Measurements from ENCODE around the gene CAV1.
"Not testable (repeated sequence)": the region's sequence is repeated elsewhere in the genome, so short reads cannot be mapped to it uniquely, and the experiment has no call there.

Gene CAV1

DNA sequence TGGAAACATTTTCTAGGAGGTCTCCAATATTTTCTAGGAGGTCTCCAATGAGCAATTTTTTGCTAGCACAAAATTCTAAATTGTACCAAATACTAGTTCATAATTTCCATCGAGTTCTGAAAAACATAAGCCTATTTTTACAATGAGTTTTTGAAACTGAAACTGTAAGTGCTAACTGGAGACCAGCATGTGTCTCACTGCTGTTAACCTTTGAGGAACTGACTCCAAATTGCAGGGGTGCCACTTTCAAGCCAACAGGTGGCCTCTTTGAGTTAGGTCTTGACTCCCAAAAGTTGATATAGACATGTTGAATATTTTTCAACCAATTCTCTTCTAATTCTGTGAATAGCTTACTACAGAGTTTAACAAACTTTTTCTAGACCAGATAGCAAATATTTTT, 58.8 kb downstream of the CAV1 start:
- FAIRE-seq, result no peak

DNA sequence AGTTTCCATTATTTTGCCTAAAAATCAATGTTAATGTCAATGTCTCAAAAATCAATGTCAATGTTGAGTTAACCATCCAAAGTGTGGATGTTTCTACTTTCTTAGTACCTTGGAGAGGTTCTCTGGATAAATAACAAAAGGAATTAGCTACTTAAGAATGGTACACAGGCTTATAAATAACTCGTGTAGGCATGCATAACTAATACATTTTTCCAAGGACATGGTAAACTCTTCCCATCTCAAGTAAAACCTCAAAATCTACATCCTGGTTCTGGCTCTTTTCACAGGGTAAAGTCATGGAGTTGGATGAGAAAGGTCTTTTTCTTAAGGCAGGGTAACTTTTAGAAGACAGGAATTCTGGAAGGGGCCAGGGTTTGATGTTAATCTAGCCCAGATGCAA, 59.9 kb downstream of the CAV1 start:
- FAIRE-seq, result no peak

DNA sequence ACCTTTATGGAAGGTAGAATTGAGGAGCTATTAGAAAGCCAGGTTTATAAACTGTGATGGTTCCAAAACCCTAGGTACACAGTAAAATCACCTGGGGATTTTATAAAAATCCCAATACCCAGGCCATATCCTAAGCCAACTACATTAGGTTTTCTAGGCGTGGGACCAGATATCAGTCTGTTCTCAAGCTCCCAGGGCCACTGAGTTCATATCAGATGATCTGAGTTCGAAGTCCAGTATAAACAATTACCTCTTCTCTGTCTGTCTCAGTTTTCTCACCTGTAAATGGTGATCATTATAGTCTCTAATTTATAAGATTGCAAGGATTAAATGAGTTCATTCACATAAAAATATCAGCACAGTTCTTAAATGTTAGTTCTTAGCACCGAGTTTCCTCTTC, 60.6 kb downstream of the CAV1 start:
- no peak for FAIRE-seq

DNA sequence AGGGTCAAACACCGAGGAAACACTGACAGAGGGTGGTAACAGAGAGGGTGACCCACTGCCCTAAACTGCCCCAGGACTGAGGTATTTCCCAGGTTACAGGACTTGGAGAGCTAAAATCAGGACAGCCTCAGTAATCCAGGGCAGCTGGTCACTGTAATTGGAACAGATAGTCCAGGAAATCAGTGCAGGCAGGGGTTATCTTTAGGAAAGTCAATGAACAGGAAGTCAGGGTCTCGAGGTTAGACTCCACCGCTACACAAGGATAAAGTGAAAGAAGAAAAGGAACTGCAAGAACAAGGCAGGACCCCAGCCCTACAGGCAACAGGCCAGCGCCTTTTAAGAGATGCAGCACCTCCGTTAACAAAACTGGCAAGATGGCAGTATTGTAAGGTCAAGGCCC, 61.1 kb downstream of the CAV1 start:
- no peak for FAIRE-seq

DNA sequence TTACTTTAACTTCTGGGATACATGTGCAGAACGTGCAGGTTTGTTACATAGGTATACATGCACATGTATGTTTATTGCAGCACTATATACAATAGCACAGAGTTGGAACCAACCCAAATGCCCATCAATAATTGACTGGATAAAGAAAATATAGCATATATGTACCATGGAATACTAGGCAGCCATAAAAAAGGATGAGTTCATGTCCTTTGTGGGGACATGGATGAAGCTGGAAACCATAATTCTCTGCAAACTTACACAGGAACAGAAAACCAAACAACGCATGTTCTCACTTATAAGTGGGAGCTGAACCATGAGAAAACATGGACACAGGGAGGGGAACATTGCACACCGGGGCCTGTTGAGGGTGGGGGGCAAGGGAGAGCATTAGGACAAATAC, 62.4 kb downstream of the CAV1 start:
- not testable (repeated sequence) for FAIRE-seq

DNA sequence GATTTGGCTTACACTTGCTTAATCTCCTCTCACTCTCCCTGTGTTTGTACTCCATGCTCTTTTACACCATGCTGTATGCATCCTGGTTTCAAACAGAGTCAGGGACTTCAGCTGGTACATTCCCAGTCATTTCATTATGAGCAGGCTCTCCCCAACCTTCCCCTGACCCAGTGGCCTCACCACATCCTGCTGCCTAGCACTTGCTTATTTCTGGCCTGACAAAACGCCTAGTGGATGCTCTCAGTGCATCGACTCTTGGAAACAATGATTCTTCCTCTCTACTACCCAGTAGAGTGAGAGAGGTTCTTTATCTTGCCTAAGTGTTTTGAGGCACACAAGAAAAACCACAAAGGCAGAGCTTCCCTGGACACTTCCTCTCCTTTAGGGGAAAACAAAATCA, 63.4 kb downstream of the CAV1 start:
- FAIRE-seq, result no peak

DNA sequence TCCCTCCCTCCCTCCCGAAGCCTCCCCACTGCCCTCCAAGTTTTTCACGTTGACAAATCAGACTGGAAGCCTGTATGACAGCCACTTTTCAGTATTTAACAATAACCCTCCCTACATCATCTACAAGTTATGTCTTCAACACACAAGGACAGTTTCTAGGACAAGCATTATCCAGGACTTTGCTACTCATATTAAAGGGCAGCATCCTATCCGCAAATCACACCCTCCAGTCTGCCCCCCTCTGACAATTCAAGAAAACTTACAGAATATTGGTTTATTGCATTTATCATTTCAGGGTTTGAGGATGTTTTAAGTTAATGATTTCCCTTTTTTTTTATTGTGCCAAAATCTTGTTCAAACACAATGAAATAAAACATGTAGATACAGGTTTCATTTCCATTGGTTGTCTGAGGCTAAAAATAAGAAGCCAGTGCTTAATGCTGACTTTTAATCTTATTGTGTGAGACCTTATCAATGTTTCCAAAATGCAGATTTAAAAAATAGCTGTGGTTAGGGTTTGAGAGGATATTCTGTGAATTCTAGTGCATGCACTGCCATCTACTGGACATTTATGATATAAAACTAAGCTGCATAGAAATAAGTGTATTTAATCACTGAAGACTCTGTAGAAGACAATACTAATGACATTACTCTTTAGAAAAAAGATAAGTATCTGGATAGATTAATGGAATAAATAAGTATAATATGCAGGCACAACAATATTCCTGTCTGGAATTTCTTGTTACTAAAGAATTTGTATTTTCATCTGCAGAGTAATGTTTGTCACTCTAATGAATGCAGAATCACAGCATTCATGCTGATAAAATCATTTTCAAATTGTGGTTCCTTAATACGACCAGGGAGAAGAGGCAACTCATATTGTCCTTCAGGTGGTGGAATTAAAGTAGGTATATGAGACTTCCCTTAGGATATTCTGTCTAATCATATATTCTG, 64.1 kb downstream of the CAV1 start:
- FAIRE-seq, result peak; percentile 98

DNA sequence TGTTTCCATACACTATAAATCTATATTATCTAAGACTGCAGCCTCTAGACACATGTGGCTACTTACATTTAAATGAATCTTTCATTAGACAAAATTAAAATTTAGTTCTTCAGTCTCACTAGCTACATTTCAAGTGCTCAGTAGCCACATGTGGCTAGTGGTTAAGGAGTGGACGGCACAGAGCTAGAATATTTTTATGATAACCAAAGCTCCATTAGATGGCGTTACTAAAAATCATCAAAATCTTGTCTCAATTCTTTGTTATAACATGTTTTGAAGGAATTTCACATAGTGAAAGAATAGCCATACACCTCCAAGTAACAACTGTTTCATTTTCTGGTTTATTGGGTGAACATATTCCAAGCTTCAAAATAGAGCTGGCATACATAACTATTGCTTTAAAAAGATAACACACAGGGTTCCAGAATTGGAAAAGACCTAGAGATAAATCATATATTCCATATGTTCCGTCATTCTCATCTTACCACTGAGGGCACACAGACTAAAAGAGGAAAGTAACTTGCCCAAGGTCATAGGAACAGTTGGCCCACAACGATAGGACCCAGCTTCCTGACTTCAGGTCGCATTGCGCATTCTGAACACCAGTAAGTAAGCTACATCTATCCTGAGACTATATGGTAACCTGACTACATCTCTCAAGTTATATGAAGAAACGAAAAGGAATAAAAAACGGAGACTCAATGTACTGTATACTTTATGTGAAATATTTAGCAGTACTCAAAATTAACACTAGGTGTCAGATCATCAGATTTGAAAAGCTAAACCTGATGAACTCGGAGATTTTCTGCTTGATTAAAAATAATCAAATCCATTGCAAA, 66.6 kb downstream of the CAV1 start:
- peak; percentile 97 for FAIRE-seq

DNA sequence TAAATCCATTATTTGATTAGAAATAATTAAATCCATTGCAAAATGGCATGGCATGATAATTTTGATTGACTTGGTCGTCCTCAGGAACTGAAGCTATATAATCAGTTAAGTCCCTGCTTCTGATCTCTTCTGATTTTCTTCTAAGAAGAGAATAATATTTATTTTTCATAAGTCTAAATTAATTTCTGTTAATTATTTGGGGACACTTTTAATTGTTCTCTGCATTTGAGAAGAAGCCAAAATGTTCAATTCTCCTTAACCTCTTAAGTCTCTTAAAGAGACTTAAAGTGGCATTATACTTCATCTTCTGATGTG, 67.2 kb downstream of the CAV1 start:
- no peak for FAIRE-seq

DNA sequence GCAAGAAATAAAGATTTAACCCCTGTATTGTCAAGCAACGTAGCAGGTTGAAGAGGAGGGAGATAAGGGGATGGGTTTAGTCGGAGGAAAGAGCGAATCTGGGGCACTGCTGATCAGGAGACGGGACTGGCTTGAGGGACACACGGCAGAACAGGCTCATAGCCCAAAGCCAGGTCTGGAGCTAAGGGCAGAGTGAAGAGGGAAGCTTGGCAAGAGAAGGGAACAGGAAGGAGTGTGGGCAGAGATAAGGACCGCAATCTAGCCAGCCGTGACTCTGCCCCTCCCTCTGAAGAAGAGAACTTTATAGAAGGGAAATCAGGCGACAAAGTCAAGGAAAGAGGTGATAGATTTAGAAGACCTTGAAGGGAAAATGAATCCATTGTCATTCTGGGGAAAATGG, 67.6 kb downstream of the CAV1 start:
- no peak for FAIRE-seq

DNA sequence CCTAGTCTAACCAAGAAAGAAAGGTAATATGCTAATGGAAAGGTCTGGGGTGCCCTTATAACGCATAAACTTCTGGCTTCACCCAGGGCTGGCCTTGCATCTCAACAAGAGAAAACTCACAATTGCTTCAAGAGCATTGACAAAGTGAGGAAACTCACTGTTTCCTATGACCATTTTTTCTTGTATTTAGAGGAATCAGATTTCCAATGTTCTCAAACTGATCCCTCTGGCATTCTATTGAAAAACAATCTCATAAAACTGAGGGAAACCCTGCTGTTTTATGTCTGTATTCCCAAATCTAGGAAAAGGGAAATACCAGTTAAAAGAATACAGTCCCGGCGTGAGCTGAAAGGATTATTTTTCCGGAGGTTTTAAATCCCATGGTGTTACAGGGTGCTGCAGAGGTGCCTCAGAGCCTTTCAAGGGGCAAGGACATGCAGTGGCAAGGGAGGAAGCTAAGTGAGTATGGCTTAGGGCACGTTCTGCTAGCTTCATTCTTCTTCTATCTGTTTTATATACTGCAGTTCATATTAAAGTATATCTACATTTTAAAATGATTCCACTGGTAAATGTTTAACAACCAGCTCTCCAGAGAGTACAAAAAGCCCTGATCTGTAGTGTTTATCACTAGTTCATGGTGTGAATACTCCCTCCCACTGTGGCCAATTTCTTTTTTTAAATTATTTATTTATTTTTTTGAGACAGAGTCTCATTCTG, 68.7 kb downstream of the CAV1 start:
- FAIRE-seq, result no peak

DNA sequence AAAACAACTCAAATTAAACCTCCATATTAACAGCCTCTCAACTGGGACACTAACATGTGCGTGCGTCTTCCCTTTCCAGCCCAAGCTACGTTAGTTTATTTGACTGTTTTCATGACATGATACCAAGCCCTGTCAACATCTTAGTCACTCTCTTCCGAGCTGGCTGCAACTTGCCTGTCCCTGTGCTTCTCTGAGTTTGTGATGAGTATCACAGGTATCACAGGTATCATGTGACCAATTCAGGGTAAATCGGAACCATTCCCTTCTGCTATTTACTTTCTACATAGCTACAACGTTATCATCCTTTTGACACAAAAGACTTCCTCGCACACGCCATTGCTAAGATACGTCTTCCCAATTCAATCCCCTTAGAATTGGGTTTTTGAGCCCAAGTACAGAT, 70.2 kb downstream of the CAV1 start:
- no peak for FAIRE-seq

DNA sequence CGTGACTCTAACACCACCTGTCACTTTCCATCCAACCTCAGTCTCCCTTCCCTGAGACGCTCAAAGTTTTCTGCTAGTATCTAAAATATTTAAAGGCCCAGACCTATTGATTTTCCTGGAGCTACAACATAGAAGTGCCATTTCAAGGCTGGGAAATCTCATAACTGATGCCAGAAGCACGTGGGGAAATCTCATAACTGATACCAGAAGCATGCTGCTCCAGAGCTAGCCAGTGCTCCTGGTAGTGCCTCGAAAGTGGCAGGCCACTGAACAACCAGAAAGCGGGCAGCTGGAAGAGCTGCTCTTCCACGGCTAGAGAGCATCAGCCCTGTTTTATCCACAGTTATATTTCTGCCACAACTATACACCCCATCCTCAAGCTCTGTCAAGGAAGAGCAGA, 72.5 kb downstream of the CAV1 start:
- no peak for FAIRE-seq

DNA sequence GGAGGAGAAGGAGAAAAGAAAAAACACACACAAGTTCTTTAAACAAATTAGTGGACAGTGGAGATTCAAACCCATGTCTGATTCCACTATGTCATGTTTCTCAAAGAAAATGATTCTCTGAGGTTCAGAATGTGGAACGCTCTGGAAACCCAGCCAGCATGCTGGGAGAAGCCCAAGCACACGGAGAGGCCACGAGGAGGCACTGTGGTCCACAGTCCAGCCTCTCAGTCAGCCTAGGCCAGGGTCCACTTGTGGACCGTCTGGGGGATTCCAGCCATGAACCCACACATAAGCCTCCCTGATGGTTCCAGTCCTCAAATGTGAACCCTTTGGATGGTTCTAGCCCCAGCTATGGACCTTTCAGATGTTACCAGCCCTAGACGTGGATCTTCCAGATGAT, 73.4 kb downstream of the CAV1 start:
- FAIRE-seq, result no peak

DNA sequence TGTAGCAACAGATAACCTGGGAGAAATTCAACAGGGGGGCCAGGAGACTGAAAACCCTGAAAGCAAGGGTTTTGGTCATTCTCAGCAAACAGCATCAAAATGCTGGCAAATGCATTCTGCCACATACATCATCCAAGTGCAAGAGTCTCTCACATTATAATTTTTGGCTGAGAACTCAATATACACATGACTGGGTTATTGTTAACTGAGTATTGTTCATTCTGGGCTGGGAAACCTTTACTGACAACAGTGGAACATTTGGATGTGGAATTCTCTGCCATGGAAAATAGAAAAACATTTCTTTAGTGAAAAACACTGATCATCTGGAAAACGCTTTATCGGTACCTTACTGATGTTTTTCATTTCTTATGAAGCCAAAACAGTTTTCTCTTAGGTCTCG, 74.0 kb downstream of the CAV1 start:
- no peak for FAIRE-seq

DNA sequence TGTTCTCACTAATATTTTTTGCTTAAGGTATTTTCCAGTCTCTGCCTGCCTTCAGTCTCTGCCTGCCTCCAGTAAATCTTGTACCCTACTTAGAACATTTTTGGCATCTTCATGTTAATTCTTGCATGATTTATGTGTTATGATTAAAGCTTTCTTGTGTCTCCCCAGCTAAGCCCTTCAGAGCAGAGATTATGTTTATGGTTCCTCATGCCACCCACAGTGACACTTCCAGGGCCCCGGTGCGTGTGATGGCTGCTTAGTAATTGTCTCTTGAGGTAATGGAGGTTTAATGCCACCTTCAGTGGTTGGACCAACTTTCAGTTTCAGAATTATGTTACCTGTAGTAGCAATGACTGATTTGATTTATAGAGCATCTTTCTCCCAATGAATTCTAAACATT, 76.6 kb downstream of the CAV1 start:
- FAIRE-seq, result no peak

DNA sequence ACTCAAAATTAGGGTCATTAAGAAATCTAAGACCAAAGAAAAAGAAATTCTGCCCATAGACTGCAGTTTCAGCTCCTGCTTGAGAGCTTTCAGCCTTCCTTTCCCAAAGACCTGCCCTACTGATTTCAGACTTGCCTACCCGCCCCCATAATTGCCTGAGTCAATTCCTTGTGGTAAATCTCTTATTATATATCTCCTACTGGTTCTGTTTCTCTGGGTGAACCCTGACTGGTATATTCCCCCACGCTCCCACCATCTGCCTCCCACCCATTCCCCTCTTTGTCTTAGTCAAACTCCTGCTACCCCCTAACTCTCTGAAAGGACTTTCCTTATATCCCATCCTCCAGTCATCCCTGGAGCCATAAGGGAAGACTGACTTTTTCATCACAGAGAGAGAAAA, 82.5 kb downstream of the CAV1 start:
- FAIRE-seq, result no peak

DNA sequence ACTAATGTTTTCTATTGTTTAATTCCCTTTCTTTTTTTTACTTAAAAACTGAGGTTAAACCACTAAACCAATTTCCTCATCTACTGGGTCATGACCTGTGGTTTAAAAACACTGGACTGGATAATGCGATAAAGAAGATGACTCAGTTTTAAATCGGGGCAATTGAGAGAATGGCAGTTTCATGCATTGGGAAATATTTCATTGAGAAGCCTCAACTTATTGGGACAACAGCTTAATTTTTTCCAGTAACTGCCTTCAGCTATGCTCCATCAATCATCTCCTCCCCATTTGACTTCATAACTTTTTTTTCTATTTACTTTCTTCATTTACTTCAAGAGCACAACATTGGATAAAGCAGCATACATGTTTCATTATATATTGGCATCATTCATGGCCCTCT, 85.4 kb downstream of the CAV1 start:
- FAIRE-seq, result no peak

DNA sequence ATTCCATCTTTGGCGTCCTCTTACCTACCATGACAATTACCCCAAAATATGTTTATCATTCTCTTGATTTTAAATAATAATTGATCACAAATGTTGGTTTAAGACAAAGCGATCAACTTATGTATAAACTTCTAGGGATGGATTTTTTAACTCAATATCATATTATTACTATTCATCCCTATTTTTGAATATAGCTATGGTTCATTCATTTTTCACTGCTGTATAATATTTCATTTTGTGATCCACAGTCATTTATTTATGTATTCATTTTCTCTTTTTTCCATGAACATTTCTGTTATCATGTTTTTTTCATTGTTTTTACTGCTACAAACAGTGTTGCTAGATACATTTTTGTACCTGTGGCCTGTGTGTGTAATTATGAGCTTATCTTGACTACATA, 85.9 kb downstream of the CAV1 start:
- no peak for FAIRE-seq

All from A204.1 (cell line).